ENCODE measurements around the gene RCBTB2.
A peak's percentile ranks its signal among the peaks of the same experiment; 100 is the strongest.

The RCBTB2 gene

DNA sequence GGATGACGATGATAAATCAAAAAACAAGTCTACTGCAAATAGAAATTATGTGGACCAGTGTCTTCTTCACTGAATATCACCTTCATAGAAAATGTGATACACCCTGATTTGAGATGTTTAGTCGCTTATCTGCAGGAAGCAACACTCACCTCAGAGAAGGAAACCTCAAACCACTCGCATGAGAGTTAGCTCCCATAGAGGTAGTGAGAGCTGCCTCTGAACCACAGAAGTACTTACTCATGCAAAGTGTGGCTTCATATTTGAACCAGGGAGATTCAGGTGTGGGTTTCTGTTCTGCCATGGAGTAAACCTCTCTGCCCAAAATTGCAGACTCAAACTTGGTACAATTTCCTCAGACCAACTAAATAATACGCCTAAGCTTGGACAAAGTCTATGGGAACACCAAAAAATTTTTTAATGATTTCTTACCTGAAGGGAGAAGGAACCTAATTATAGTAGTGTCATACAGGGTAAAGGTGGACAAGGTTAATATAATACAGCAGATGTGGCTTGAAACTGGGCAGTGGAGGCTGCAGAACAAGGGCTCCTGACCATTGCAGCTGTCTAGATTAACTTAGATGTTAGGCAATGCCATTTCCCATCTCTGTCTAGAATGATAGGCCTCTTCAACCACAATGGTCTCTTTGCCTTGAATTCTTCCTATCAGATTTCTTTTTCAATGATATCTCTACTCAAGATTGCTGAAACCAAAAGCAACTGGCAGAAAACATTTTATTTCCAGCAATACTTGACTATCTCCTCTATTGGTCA lies 29.6 kb upstream of the RCBTB2 start:
- peak; percentile 63 for DNase-seq

DNA sequence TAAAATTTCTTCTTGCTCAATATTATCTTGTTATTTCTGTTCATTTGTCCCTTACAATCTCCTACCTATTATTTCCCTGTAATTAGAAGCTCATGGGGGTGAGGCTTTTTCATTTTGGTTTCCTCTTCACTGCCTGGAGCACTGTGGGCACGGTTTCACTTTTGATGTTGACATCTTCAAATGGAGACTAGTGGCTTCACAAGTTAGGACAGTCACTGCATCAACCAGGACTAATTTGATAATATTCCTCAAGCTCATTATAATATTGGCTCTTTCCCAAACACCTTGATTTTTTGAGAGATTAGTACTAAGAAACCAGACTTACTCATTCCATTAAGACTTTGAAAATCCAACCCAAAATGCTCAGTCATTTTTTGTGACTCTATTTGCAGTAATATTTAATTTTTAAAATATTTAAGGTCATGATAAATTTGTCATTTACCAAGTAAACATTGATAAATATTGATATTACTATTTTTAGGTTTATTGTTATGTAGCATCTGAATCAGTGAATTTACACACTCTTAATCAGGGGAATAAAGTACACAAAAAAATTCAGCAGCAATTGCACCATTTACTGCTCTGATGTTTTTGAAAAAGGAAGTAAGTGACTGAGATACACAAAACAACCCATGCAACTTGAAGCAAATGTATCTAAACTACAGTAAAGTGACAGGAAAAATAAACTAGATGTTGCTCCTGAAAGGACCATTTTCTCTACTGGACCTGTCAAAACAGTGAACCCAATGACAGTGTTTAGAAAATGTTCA lies 28.8 kb upstream of the RCBTB2 start:
- DNase-seq: no peak

DNA sequence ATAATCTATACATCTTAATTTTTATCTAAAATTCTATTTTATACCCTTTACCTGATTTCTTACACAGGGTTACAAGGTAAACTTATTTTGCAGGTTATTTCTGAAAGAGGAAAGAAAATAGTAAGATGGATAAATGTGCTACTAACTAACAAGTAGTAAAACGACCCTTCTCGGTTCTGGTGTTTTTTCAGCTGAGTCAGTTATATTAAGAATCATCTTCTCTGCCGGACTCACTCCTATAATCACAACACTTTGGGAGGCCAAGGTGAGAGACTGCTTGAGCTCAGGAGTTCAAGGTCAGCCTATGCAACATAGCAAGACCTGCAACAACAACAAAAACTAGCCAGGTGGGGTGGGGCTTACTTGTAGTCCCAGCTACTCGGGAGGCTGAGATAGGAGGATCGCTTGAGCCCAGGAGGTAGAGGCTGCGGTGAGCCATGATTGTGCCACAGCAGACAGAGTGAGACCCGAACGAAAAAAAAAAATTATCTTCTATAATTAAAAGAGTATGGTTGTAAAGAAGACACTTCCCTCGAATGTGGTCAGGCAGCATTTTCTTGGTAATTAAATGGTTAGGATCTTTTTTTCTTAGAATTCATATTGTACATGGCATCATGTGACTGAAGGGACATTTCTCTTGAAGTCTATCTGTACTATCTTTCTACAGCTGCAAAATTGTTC lies 27.9 kb upstream of the RCBTB2 start:
- DNase-seq: peak; percentile 16

DNA sequence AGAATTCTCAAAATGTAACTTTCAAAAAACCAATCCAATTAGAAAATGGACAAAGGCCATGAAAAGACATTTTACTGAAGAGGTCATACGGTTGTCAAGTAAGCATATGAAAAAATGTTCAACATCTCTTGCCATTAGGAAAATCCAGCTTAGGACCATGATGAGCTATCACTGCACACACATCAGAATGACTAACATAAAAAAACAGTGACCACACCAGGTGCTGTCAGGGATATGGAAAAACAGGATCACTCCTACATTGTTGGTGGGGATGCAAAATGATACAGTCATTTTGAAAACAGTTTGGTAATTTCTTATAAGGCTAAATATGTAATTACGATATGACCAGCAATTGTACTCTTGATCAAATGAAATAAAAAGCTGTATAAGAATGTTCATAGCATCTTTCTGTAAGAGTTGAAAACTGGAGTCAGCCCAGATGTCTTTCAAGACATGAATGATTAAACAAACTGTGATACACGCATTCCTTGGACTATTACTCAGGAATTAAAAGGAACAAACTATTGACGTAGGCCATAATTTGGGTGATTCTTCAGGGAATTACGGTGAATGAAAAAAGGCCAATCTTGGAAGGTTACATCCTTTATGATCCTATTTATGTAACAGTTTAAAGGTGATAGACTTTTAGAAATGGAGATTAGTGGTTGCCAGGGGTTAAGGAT lies 26.9 kb upstream of the RCBTB2 start:
- no peak for DNase-seq

DNA sequence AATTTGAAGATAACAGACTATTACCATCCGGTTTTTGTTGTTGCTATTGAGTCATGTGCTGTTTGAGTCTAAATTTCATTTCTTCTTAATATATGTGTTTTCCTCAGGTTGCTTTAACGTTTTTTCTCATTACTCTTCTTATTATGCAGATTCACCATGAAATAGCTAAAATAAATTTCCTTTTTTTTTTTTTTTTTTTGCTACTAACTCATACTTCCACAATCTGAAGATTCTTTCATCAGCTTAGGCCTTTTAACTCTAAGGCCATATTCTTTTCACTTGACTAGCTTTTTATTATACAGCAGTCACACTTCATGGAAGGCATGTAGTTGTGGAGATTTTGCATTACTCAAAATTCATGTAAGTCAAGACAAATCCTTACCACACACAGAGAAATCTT lies 23.9 kb upstream of the RCBTB2 start:
- DNase-seq: no peak

DNA sequence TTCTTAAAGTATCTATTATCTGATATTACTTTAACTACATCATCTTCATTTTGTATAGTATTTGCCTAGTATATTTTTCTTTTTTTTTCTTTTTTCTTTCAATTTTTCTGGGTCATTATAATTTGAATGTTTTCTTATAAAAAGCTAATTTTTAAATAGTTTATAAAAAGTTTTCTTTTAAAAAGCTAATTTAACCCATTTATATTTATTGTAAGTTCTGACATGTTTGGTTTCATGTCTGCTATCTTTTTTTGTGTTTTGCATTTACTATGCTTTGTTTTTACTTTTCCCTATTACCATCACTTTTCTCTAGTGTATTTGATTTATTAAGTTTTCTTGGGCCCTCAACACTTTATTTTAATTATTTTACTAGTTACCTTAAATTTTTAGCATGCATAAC lies 22.6 kb upstream of the RCBTB2 start:
- no peak for DNase-seq

DNA sequence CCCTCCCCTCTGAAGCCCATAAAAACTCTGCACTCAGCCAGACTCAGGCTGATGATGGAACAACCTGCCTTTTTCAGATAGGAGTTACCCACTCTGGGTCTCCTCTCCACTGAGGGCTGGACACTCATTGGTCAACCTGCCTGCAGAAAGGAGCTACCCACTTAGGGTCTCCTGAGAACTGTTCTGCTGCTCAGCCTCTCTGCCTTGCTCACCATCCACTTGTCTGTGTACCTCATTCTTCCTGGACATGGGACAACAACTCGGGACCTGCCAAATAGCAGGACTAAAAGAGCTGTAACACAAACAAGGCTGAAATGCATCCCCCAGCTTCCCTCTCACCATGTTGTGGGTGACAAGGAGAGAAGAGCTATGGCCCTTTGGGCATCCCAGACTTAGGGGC lies 18.4 kb upstream of the RCBTB2 start:
- DNase-seq: no peak

DNA sequence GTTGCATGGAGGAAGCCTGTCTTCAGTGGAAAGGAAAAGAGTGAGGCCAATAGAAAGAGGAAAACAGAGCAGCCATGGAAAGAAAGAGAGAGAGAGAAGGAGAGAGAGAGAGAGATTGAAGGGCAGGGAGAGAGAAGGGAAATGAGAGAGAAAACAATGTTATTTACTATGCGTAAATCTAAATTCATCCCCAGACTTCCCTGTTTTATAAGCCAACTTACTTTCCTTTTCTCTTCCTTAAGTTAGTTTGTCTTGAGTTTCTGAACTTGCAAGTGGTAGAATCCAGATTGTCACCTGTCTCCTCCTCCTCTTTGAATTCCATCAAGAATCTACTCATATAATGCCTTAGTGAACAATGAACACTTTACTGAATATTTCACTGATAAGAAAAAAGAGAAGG lies 16.8 kb upstream of the RCBTB2 start:
- DNase-seq: no peak

DNA sequence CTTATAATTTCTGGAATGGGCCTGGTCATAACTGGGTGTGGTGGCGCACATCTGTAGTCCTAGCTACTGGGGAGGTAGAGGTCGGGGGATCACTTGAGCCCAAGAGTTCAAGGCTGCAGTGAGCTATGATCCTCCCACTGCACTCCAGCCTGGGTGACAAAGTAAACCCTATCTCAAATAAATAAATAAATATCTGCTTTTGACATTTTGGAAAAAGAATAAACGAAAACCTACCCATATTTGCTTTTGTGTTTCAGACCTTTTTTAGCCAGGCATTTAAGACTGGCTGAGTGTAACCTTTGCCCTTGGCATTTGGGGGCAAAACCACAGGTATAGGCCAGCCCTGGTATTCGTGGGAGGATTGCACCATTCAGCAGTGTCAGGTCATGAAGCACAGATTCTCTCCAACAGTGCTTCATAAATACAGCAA lies 14.8 kb upstream of the RCBTB2 start:
- DNase-seq: no peak

DNA sequence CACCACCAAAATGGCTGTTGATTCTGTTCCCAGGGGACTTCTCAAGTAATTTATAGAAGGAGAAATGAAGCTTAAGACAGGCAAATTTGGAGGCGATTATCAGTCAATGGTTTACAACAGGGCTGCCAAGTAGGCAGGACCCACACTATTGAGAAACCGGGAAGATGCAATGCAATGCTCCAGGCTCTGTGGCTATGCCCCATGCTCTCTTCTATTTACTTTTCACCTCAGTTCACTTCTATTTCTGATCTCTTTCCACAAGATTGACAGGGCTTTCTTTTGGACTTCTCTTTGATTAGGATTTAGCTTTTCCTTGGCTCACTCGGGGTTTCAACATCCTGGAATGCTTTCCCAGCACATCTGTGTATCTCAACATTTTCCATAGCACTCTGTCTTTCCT lies 12.7 kb upstream of the RCBTB2 start:
- DNase-seq: no peak

DNA sequence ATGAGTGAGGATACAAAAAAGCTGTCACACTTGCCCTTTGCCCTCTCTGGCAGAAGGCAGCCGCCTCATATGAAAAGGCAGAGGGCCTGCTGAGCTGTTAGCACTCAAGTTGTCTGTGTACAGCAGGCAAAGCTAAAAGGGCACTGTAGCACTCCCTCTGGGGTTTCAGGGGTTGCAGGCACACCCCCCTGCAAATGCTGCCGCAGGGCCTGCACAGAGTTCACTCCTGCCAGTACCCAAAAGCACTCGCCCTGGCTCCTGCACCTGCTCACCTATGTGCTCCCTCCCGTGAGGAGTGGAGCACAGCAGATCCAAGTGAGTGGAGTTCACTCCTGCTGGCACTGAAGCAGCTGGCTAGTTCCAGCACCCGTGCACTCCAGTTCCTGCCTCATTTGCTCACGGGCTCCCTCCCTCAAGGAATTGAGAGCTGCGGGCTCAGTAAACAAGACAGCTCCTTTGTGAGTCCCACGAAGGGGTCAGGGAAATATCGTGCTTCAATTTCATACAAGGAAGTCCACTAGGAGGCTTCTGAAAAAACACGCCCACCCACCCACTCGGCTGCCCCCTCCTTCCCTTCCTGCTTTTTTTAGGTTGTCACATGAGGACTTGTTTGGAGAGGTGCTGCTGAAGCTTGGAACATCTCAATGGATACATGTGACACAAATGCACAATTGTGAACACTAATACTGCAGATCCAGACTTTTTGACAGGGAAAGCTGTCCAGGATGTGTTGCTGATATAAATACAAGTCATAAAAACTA lies 9.9 kb upstream of the RCBTB2 start:
- DNase-seq: no peak

DNA sequence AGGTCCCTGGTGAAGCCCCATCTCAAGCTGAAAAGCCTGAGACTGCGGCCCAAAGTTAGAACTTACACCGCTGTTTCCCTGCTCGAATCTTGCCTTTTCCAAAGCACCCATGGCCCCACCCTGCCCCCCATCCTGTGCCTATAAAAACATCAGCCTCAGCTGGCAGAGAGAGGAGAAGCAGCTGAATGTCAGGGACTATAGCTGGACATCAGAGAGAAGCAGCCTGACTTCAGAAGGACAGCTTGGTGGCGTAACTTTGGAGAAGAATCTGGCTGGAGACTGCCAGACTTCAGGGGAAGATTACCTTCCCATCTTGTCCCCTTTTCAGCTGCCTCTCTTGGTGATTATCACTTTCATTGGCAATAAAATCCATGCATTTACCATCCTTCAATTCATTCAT lies 9.3 kb upstream of the RCBTB2 start:
- no peak for DNase-seq

DNA sequence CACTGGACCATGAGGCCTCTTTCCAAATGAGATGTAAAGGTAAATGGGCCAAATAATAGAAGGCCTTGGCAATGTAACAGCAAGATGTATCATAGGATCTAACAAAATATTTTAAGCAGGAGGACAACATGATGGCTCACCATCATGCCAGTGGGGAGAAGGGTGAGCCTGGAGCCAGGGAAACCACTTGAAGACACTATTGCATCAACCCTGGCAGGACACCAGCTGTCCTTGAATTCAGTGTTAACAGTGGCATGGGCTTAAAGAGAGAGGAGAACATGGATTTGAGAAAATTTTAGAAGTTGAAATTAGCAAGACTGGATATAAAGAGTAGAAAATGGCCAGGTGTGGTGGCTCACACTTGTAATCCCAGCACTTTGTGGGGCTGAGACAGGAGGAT lies 6.7 kb upstream of the RCBTB2 start:
- DNase-seq: no peak

DNA sequence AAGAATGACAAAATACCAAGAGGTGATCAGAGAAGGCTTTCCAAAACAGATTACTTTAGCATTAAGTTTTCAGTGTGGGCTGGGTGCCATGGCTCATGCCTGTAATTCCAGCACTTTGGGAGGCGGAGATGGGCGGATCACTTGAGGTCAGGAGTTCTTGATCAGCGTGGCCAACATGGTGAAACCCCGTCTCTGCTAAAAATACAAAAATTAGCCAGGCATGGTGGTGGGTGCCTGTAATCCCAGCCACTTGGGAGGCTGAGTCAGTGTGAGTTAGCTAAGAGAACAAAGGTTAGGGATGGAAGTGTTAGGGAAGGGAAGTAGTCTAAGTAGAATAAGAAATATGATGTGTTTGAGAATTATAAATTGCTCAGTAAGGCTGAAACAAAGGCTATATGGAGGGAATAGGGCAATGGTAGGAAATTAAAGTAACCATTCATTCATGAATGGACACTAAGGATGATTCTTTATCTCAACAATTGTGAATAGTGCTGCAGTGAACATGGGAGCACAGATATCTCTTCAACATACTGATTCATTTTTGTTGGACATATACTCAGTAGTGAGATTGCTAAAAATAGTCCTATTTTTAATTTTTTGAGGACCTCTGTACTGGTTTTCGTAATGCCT lies 3.9 kb upstream of the RCBTB2 start:
- no peak for DNase-seq

DNA sequence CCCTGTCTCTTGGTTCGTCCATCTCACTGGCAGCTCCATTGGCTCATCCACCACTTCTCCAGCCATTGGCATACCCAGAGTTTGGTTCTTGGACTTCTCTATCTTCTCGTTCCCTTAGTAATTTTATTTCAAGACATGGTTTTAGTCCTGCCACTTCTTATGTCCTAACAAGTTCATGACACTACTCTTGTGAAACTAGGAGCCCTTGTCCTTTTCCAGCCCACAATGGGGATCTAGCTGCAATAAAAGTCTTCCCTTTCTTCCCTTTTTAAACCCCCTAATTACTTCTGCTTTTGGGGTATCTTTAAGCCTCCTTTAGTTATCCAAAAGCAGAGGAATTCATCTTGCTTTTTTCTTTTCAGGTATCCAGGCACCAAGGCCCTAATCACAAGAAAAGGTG lies 2.9 kb upstream of the RCBTB2 start:
- no peak for DNase-seq

DNA sequence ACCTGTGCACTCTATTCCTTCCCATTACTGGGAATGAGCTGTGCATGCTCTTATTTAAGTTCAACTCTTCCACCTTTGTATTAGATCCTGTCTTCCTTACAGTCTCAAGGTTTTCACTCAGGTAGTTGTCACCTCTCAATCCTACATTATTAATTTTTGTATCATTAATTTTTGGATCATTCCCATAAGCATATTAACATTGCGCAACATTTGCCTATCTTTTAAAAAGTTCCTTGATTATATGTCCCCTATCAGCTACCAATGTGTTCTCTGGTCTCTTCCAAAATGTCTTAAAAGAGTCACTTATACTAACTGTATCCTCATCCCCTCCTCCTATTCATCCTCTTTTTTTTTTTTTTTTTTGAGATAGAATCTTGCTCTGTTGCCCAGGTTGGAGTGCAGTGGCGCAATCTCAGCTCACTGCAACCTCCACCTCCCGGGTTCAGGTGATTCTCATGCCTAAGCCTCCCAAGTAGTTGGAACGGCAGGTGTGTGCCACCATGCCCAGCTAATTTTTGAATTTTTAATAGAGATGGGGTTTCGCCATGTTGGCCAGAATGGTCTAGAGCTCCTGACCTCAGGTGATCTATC lies 2.1 kb upstream of the RCBTB2 start:
- no peak for DNase-seq

DNA sequence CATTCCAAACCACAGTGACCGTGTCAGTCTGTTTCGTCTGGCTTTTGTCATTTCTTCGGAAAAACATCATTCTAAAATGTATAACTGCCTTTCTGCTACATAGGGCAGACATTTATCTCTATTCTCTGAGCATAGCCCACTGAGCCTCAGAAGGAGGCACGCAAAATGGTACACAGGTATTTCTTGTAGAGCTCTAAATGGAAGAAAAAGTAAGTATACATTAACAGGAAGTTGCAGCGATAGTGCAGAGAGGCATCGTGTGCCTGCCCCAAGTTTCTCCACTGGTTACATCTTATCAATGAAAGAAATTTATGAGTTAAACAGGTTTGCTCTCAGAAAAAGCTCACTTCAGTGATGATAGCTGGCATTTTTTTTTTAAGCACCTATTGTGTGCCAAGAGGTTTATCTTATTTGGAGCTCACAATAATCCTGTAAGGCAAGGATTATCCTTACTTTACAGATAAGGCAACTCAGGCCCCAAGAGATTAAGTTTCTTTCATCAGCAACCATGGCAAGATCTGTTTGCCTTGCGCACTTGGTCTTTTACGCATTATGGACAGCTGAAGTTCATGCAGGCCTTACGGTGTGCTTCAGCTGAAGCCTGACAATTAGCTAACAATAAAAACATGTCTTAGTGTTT lies 1.2 kb upstream of the RCBTB2 start:
- DNase-seq: no peak

DNA sequence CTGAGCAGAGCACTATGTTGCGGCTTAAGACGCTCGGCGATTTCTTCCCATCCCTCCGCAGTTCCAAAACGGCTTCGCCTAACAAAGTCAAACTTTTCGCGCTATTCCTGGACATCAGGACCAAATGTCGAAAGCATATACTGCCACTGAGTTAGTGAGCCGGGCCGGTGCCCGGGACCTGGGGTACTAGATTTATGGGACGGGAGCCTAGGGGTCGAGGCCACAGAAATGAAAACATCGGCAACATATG lies 699 bp downstream of the RCBTB2 start:
- DNase-seq: no peak

DNA sequence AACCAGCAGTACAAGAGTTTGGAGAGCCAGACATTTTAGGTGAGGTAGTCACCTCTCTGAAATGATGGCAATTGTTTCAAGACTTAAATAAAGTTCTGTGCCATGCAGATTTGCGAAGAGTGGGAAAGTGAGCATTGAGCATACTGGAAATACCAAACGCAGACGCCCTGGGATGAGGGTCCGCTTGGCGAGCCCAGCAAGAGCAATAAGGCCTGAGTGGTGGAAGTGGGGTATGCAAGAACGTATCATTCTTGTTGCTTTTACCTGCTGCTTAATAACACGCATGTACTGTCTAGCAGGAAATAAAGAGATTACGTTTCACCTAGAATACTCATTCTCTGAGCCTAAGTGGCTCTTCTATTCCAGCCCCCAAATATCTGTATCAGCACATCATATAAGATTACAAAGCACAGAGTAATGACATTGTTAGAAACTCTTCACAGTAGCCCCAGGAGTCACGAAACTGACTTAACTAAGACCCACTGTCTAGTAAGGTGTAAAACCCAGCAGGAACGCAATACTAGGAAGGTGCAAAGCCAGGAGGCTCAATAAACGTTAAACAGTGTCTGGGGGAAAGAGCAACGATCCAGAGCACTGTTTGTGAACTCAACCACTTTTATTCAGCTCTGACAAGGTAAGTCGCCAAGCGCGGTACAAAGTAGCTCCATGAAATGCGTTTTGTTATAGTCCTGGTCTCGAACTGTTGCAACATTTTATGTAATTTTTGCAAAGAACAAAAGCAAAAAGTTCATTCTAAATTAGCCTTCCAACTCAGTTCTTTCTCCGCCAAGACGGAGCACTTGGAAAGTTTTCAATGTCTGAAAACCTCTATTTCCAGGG lies 1.2 kb downstream of the RCBTB2 start:
- no peak for DNase-seq

DNA sequence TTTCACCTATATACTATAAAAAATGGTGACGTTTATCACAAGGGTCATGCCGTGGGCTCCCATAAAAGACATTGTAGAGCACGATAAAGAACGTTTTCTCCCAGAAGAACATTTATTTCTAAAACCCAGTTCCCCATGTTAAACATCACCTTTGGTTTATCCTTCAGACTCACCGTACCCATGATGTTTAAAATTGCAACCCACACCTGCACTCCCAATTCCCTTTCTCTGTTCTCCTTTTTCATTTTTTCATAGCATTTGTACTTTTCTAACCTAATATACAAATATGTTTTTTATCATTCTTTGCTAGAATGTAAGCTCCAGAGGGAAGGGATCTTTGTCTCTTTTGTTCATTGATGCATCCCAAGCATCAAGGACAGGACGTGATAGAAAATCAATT lies 2.0 kb downstream of the RCBTB2 start:
- DNase-seq: no peak

DNA sequence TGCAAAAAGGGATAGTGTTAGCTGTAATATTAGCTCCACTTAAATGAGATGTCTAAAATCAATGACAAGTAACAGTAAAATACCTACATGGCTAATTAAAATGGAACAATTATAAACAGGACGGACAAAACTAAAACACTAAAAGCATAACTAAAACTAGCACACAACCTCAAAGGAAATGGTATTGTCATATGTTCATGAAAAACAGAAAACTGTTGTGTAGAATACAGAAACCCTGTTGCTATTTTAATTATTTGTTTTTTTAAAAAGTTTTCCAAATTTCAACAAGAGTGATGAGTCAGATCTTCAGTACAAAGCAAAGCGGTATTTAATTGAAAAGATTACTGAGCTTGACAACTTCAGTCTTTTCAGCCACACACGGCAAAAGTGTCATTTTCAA lies 4.2 kb downstream of the RCBTB2 start:
- DNase-seq: no peak

Data from NK-92 treated with Interleukin-12 subunit alpha and Interleukin-12 subunit beta, amount 100 ng/mL, for 24 hours (cell line).